Activated CD8-positive, alpha-beta memory T cell treated with anti-CD3 and anti-CD28 coated beads for 24 hours (primary cell): ENCODE measurements around the gene TRERF1.

ENCODE experiments used
- DNase-seq: peaks from one replicate; pipeline ENCODE4 v3.0.0-alpha.2; 2020

Gene TRERF1

GRCh38 chr6:42179261-42179944 lies 272.3 kb downstream of the TRERF1 start:
- no peak for DNase-seq

GRCh38 chr6:42177514-42178364 lies 274.0 kb downstream of the TRERF1 start:
- peak; percentile 65 for DNase-seq

GRCh38 chr6:42176981-42177380 lies 274.7 kb downstream of the TRERF1 start:
- no peak for DNase-seq

GRCh38 chr6:42175860-42176259 lies 275.9 kb downstream of the TRERF1 start:
- no peak for DNase-seq
